Stimulated activated CD4-positive, alpha-beta T cell treated with anti-CD3 and anti-CD28 coated beads, Interleukin-1b, Interleukin-23, amount 100 ng/mL, for 48 hours (primary cell): ENCODE data around the gene SLC39A7.
A peak's percentile ranks its signal among the peaks of the same experiment; 100 is the strongest.

Source experiments
- DNase-seq: peaks from one replicate; pipeline ENCODE4 v3.0.0-alpha.2; 2020

SLC39A7 gene

GRCh38 chr6:33192105-33192646, 8.5 kb upstream of the SLC39A7 start, which contains the start of gene COL11A2:
COL11A2 (minus strand) TSS chr6:33192467; CDS start chr6:33192240, 227 bp downstream.
- no peak for DNase-seq

DNA sequence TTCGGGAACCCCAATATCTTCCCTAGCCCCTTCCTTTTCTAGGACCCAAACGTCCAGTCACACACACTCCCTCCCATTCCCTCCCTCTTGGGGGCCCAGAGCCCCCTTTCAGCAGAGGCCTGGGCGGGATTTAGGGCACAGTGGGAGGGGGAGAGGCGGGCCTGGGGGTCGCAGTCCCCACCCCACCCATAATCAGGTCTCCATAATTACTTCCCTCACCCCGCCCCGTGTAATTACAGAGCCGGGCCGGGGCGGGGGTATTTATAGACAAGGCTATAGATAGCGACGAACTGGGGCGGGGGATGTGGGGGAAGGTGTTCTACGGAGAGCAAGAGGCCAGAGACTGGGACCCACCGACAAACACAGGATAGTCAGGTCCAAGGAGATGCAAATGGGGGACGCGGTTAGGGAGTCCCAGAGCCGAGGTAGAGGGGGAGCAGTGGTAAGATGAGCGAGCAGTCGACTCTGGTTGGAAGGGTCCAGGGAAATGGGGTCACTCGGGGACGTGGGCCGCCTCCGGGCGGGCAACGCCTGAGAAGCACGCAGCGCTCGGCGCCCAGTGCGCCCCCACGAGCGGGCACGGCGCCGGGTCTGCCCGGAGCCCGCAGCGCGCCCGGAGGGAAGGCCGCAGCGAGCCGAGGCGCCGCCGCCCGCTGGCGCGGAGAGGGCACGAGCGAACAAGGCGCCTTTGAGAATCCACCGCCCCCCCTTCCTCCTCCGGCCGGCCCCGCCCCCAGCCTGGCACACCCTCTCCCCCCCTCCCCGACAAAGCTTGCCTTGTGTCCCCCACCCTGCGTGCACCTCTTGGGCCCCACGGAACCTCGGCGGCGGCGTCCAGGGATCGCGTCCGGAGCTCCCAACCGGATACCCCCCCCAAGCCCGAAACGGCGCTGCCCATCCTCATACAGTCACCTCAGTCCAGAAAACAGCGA, 7.7 kb upstream of the SLC39A7 start:
- no peak for DNase-seq

- no peak for DNase-seq
Observed at GRCh38 chr6:33193619-33194018, 7.0 kb upstream of the SLC39A7 start.

DNA sequence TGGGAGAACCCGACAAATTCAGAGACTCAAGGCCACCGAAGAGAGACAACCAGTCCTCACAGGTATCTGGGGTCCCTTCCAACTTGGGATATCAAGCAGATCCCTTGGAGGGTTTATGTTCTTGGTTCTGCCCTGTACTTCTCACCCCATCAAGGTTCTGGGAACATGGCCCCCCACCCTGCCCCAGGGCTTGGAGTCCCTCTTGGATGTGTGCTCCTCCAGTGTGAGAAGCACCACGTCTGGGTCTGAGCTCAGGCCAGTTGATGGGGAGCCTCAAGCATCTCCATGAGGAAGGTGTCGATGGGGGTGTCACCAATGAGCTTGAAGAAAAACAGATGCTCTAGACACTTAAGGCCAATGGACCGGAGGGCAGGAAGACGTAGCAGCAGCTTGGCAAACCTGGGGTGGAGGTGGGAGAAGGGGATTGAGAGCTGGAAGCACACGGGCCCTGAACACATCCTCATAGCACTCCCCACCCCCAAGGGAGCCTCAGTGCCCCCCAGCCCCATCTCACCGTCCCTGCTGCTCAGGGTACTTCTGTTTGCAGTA, 6.2 kb upstream of the SLC39A7 start:
- no peak for DNase-seq

DNA sequence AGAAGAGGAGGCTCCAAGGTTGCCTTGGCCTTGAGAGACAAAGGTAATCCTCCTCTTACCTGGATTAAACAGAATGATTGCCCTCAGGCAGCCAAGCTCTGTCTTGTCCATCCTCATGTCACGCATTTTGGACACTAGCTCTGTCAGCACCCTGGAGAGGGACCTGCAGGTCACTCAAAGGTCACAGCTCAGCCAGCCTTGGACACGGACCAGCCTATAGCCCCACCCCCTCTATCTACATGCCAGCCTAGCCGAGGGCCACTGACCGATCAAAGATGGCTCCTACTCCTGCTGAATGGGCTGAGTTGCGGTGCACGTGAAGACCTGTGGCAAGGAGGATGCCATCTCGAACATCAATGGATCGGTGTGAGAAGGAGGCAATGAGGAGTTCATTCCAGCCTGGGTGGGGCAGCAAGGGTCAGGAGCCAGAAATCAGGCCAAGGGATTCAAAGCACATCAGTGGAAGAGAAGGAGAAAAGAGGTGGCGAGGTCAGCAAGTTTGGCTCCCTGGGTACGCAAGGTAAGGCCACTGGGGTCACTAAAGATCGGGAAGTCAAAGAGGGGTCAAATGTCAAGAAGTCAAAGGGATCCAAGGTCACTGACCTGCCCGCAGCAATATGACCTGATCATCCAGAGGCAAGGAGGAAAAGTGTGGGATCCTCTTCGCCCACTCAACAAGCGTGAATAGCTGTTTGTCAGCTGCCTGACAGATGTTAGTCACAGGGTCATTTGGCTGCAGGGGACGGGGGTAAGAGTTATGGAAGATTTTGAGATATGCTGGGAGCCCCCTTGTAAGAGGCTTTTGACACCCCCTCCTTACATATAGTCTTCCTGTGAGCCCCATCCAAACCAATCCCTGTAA, 5.1 kb upstream of the SLC39A7 start:
- DNase-seq = no peak

GRCh38 chr6:33197431-33198048, 3.1 kb upstream of the SLC39A7 start:
- peak; percentile 21 for DNase-seq

DNA sequence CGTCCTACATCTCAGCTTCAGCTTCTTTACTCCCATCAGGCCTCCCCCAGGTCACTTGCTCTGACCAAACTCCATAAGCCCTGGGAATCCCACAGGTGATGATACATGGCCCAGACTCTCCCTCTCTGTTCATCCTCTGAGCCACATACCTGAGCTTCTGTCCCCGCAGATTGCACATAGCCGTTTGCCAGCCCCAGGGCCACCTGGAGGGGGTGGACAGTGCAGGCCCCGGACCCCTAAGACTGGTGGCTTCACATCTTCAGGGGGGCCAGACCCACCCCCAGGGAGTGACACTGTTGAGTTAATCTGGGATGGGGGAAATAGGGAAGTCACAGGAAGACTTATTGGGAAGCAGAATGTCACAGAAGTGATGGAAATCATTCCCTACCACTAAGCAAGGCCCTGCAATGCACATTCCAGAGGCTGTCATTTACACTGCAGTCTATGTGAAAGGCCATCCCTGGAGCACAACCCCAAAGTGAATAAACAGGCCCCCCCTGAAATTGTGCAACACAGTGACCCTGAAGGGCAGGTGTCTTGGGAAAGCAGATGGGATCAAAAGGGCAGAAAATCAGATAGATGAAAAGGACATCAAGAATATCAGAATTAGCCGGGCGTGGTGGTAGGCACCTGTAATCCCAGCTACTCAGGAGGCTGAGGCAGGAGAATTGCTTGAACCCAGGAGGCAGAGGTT, 2.4 kb upstream of the SLC39A7 start:
- no peak for DNase-seq

DNA sequence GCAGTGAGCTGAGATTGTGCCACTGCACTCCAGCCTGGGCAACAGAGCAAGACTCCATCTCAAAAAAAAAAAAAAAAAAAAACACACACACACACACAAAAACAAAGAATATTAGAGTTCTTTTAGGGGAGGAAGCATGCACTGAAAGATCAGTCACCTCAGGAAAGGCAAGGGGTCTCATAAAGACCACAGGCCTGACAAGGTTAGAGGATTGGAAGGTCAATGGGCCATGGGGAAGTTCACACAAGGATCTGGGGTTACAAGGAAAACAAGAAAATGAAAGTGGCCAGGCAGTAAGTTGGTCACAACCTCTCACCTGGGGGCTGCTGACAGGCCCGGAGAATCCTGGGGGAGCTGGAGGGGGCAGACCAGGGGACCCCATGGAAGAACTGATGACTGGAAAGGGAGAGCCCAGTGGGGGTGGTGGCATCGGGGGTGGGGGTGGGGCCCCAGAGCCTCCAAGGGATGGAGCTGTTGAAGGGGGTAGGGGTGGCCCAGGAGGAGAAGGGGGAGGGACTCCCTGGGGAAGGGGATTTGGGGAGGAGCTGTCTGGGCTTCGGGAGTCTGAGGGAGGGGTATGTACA, 1.7 kb upstream of the SLC39A7 start:
- DNase-seq = no peak

DNA sequence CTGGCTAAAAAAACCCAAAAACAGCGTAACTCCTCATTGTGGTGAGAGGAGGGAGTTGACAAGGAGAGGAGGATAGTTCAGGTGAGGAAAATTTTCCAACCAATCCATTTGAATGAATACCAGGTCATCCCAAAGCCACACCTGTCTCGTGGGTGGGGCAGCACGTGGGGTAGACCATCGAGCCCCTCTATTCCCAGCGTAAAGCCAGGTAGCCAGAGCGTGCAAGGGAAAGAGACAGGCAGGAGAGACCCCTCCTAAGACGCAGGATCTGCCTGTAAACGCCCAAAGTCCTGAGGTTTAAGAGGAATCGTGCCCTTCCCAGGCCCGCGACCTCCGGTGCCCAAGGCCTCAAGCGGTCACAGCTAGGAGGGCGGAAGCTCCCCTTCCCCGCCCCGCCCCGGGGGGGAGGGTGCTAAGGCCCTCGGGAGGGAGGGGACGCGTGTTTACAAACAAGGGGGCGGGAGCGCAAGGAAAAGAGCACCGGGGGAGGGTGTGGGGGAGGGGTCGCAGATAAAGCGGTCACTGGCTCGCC, 914 bp upstream of the SLC39A7 start:
- DNase-seq = peak; percentile 77

- DNase-seq = no peak
Observed at GRCh38 chr6:33201147-33201545, 479 bp downstream of the SLC39A7 start.

GRCh38 chr6:33201935-33202334, 1.3 kb downstream of the SLC39A7 start:
- no peak for DNase-seq

GRCh38 chr6:33202799-33203198, 2.1 kb downstream of the SLC39A7 start:
- DNase-seq = no peak

- no peak for DNase-seq
Observed at GRCh38 chr6:33203443-33204164, 2.9 kb downstream of the SLC39A7 start.

- no peak for DNase-seq
Observed at GRCh38 chr6:33204165-33204414, 3.4 kb downstream of the SLC39A7 start.

DNA sequence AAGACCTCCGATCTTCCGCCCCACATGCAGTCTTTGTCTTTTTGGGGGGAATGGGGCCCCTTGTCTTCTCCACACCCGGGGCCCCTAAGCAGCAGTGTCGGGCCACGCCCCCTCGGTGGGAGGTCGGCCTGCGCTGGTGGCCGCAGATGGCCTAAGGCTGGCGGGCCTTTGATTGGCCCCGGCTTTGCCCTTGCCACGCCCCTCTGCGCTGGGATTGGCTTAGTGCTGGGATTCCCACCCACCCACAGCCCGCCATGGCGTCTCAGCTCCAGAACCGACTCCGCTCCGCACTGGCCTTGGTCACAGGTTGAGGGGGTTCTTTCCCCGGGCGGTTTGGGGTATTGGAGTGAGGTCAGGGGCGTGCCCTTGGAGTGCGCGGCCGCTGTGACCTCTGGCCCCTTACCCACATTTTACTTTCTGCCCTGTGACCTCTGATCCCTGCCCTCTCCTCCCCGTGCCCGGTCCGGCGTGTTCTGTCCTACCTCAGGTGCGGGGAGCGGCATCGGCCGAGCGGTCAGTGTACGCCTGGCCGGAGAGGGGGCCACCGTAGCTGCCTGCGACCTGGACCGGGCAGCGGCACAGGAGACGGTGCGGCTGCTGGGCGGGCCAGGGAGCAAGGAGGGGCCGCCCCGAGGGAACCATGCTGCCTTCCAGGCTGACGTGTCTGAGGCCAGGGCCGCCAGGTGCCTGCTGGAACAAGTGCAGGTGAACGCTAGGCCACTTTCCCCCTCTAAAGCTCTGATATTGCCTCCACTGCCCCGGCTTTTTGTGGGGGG, 3.9 kb downstream of the SLC39A7 start, which contains the start of gene HSD17B8:
Gene HSD17B8 (plus strand): TSS at position 241 of the 776 bp plus-strand sequence. CDS start 14 bp downstream, at position 255.
- DNase-seq = peak; percentile 93

GRCh38 chr6:33205191-33206026, 4.7 kb downstream of the SLC39A7 start:
- peak; percentile 79 for DNase-seq

DNA sequence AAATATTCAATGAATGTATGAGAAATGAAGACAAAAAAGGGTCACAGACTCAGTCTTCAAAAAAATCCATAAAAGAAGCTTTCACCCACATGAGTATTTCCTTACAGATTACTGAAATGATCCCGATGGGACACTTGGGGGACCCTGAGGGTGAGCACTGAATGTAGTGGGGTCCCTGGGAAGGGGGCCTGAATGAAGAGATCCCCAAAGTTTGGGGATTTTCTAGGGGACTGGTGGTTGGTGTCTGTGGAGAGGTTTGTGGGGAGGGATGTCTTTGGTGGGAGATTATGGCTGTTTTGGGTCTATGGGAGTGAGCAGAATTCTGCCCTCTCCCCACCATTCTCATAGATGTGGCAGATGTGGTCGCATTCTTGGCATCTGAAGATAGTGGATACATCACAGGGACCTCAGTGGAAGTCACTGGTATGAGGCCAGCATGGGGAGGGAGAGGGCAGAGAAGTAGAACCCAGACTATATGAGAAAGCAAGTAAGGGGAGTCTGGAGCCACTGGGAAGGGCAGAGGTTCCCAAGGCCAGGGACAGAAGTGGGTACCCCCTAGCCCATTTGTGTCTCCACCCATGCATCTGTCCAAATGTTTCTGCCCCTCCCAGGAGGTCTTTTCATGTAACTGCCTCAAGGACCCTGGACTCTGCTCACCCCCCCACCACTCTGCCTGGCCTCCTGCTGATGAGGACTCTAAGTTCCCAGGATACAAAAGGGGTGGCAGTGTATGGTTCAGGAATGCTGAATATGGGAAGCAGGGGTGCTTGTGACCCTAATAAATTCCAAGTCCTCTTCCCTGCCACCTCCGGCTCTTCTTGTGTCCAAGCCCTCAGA, 5.6 kb downstream of the SLC39A7 start:
- no peak for DNase-seq
